IMR-90 (cell line): ENCODE data around the gene FRAS1. TPM values are rescaled to one million over a fixed set of nuclear protein-coding genes. Genes with fewer than 3 reads are reported as not detected.

Experiments used
- ATAC-seq: fragments of 200-7000 bp; cut with Tn5 transposase; 2 replicates; pipeline ENCODE4 v1.9.1; 2020; ENCODE audit warnings: low read depth, mild to moderate bottlenecking, moderate library complexity
- BruUV-seq: library from RNA; stranded (reverse); fragments of 400-500 nt; replicated peaks from 2 replicates; lab custom pipeline; 2021; lab: Mats Ljungman, UMichigan
- CTCF ChIA-PET: fragments of 300-600 bp; formaldehyde crosslinking; extraction: SDS; loops from one replicate; lab custom pipeline; 2021; ENCODE audit warnings: antibody characterized with exemption; lab: Yijun Ruan, JAX
- POLR2A ChIA-PET: fragments of 300-600 bp; sonication (Branson Sonifier 250); formaldehyde crosslinking; loops from one replicate; lab custom pipeline; 2022; ENCODE audit warnings: antibody characterized with exemption; ENCODE audit not compliant: unreplicated experiment; lab: Charles Lee
- DNase-seq: peaks from one replicate; pipeline ENCODE4 v3.0.0; 2013
- H2AFZ ChIP-seq: replicated peaks from 2 replicates; pipeline ENCODE3; 2013; ENCODE audit warnings: low read length, mild to moderate bottlenecking; ENCODE audit not compliant: poor library complexity
- H2AK5ac ChIP-seq: 2 replicates; pipeline ENCODE4 v1.6.1; 2013; ENCODE audit warnings: low read depth, low read length, inconsistent platforms
- H2AK9ac ChIP-seq: replicated peaks from 2 replicates; pipeline ENCODE3; 2013; ENCODE audit warnings: mild to moderate bottlenecking, low read depth, low read length, moderate library complexity; ENCODE audit not compliant: poor library complexity
- H2BK120ac ChIP-seq: 2 replicates; pipeline ENCODE4 v1.6.1; 2013; ENCODE audit warnings: low read depth, low read length, inconsistent platforms
- H2BK15ac ChIP-seq: 3 replicates; pipeline ENCODE4 v1.6.1; 2013; ENCODE audit warnings: low read depth, low read length, inconsistent platforms
- H2BK20ac ChIP-seq: 2 replicates; pipeline ENCODE4 v1.6.1; 2013; ENCODE audit warnings: low read depth, mild to moderate bottlenecking, inconsistent platforms, low read length, moderate library complexity
- H2BK5ac ChIP-seq: 2 replicates; pipeline ENCODE4 v1.6.1; 2013; ENCODE audit warnings: mild to moderate bottlenecking, low read depth, low read length, inconsistent platforms; ENCODE audit not compliant: poor library complexity, severe bottlenecking
- H3K14ac ChIP-seq: replicated peaks from 2 replicates; pipeline ENCODE4 v1.6.1; 2013; ENCODE audit warnings: low read depth, low read length, inconsistent platforms
- H3K18ac ChIP-seq: 2 replicates; pipeline ENCODE4 v1.6.1; 2013; ENCODE audit warnings: low read depth, low read length, control low read depth
- H3K23ac ChIP-seq: 2 replicates; pipeline ENCODE4 v1.6.1; 2013; ENCODE audit warnings: low read depth, low read length, inconsistent platforms
- H3K27ac ChIP-seq: 2 replicates; pipeline ENCODE4 v1.5.1; 2013; ENCODE audit warnings: mild to moderate bottlenecking, control low read depth, low read length; ENCODE audit not compliant: insufficient read depth
- H3K27me3 ChIP-seq: 2 replicates; pipeline ENCODE4 v1.6.1; 2013; ENCODE audit warnings: low read length; ENCODE audit not compliant: control insufficient read depth, insufficient read depth
- H3K36me3 ChIP-seq: 2 replicates; pipeline ENCODE4 v1.6.1; 2013; ENCODE audit warnings: low read length, mixed read lengths; ENCODE audit not compliant: control insufficient read depth, insufficient read depth
- H3K4ac ChIP-seq: 2 replicates; pipeline ENCODE4 v1.6.1; 2013; ENCODE audit warnings: low read depth, low read length, inconsistent platforms
- H3K4me1 ChIP-seq: 2 replicates; pipeline ENCODE4 v1.6.1; 2013; ENCODE audit warnings: low read length, mixed read lengths; ENCODE audit not compliant: control insufficient read depth, insufficient read depth
- H3K4me2 ChIP-seq: 2 replicates; pipeline ENCODE4 v1.6.1; 2013; ENCODE audit warnings: low read depth, mild to moderate bottlenecking, control low read depth, low read length, moderate library complexity
- H3K4me3 ChIP-seq: 2 replicates; pipeline ENCODE4 v1.5.1; 2013; ENCODE audit warnings: low read depth, mild to moderate bottlenecking, control low read depth, low read length, moderate library complexity; ENCODE audit not compliant: insufficient read depth
- H3K56ac ChIP-seq: 2 replicates; pipeline ENCODE4 v1.6.1; 2013; ENCODE audit warnings: low read length, inconsistent platforms; ENCODE audit not compliant: insufficient read depth; ENCODE audit errors: extremely low read depth
- H3K79me1 ChIP-seq, 2 experiments: 2 replicates each; pipeline ENCODE4 v1.6.1; 2013; ENCODE audit warnings: low read length in 2 of 2, inconsistent platforms in 1 of 2, low read depth in 1 of 2
- H3K9ac ChIP-seq: 2 replicates; pipeline ENCODE4 v1.6.1; 2013; ENCODE audit warnings: low read depth, low read length, control low read depth
- H3K9me1 ChIP-seq: 2 replicates; pipeline ENCODE4 v1.6.1; 2013; ENCODE audit warnings: low read length, inconsistent platforms; ENCODE audit not compliant: insufficient read depth
- H3K9me3 ChIP-seq: 2 replicates; pipeline ENCODE4 v1.6.1; 2013; ENCODE audit warnings: low read length; ENCODE audit not compliant: control insufficient read depth, insufficient read depth
- H4K20me1 ChIP-seq: 2 replicates; pipeline ENCODE4 v1.6.1; 2013; ENCODE audit warnings: low read length, inconsistent platforms; ENCODE audit not compliant: insufficient read depth
- H4K5ac ChIP-seq: 2 replicates; pipeline ENCODE4 v1.6.1; 2013; ENCODE audit warnings: mild to moderate bottlenecking, low read depth, low read length, control low read depth
- H4K8ac ChIP-seq, 2 experiments: 2 replicates each; pipeline ENCODE4 v1.6.1; 2013; ENCODE audit warnings: low read depth in 2 of 2, low read length in 2 of 2, control low read depth in 1 of 2, inconsistent platforms in 1 of 2
- H4K91ac ChIP-seq: 2 replicates; pipeline ENCODE4 v1.6.1; 2013; ENCODE audit warnings: low read depth, low read length, inconsistent platforms; ENCODE audit not compliant: insufficient read depth
- BHLHE40 ChIP-seq: fragments of 150-350 bp; IDR thresholded peaks from 2 replicates; pipeline ENCODE4 v1.6.1; 2016; ENCODE audit warnings: mild to moderate bottlenecking, low read depth, low read length
- CEBPB ChIP-seq: IDR thresholded peaks from 2 replicates; pipeline ENCODE4 v1.6.1; 2012; ENCODE audit warnings: low read depth, low read length, improper control_type of control experiment
- CHD1 ChIP-seq: IDR thresholded peaks from 2 replicates; pipeline ENCODE4 v1.6.1; 2012; ENCODE audit warnings: low read depth, low read length, improper control_type of control experiment
- CTCF ChIP-seq: conservative IDR thresholded peaks from 2 replicates; pipeline ENCODE4 v1.5.1; 2012; ENCODE audit warnings: mild to moderate bottlenecking, low read depth, low read length, improper control_type of control experiment
- ELK1 ChIP-seq: fragments of 150-350 bp; IDR thresholded peaks from 2 replicates; pipeline ENCODE4 v1.6.1; 2016; ENCODE audit warnings: low read depth, mild to moderate bottlenecking, low read length, moderate library complexity, borderline replicate concordance
- FOS ChIP-seq: fragments of 150-350 bp; IDR thresholded peaks from 2 replicates; pipeline ENCODE4 v1.6.1; 2016; ENCODE audit warnings: low read depth, low read length
- MAFK ChIP-seq: IDR thresholded peaks from 2 replicates; pipeline ENCODE4 v1.6.1; 2012; ENCODE audit warnings: low read depth, low read length, improper control_type of control experiment
- MAZ ChIP-seq: IDR thresholded peaks from 2 replicates; pipeline ENCODE4 v1.6.1; 2012; ENCODE audit warnings: low read depth, mild to moderate bottlenecking, low read length, improper control_type of control experiment, moderate library complexity, borderline replicate concordance
- NFE2L2 ChIP-seq: fragments of 150-350 bp; IDR thresholded peaks from 2 replicates; pipeline ENCODE4 v1.6.1; 2016; ENCODE audit warnings: low read depth, mild to moderate bottlenecking, low read length
- POLR2A ChIP-seq: IDR thresholded peaks from 2 replicates; pipeline ENCODE4 v1.6.1; 2012; ENCODE audit warnings: mild to moderate bottlenecking, low read depth, low read length
- RAD21 ChIP-seq: IDR thresholded peaks from 2 replicates; pipeline ENCODE4 v1.6.1; 2012; ENCODE audit warnings: low read length, improper control_type of control experiment
- RCOR1 ChIP-seq: IDR thresholded peaks from 2 replicates; pipeline ENCODE4 v1.6.1; 2012; ENCODE audit warnings: mild to moderate bottlenecking, low read length, improper control_type of control experiment; ENCODE audit not compliant: insufficient replicate concordance
- RFX5 ChIP-seq: IDR thresholded peaks from 2 replicates; pipeline ENCODE4 v1.8.0; 2012; ENCODE audit warnings: low read depth, mild to moderate bottlenecking, low read length, moderate library complexity
- SMC3 ChIP-seq: fragments of 150-350 bp; IDR thresholded peaks from 2 replicates; pipeline ENCODE4 v1.6.1; 2016; ENCODE audit warnings: low read depth, mild to moderate bottlenecking, antibody characterized with exemption, low read length, moderate library complexity
- USF2 ChIP-seq: fragments of 150-350 bp; IDR thresholded peaks from 2 replicates; pipeline ENCODE4 v1.6.1; 2017; ENCODE audit warnings: mild to moderate bottlenecking, antibody characterized with exemption, low read length, low read depth
- WGBS, 2 experiments: methylation state at CpG; one replicate each; pipeline versions ENCODE4 v1.1.5 to v1.1.7; 2013; ENCODE audit warnings: missing lambda C conversion rate in 2 of 2; ENCODE audit not compliant: insufficient read length in 1 of 2; ENCODE audit errors: extremely low coverage in 2 of 2; 5-methylcytosine and 5-hydroxymethylcytosine counted together
- dilution Hi-C: fragments of 300-500 bp; cut with HindIII; formaldehyde crosslinking; loops from one replicate; pipeline ENCODE4 v1.14.3; 2018; ENCODE audit warnings: low sequenced_read_pairs; ENCODE audit not compliant: unreplicated experiment
- in situ Hi-C: fragments of 300-500 bp; cut with MboI; formaldehyde crosslinking; loops from 3 replicates; pipeline ENCODE4 v1.14.3; 2019; ENCODE audit warnings: low sequenced_read_pairs, inconsistent platforms, mixed read lengths
- intact Hi-C: fragments of 100-400 bp; cut with micrococcal nuclease; formaldehyde crosslinking; loops from 2 replicates; pipeline ENCODE4 v1.10.0; 2022
- polyA plus RNA-seq, 3 experiments: library from polyadenylated mRNA; depleted of rRNA; stranded (reverse); fragments of >200 nt; gene quantifications; 2 replicates each; pipeline ENCODE4 v1.2.3, GENCODE V29; 2012; ENCODE audit warnings: low replicate concordance in 1 of 3
- total RNA-seq: library from RNA; depleted of rRNA; stranded (reverse); fragments of >200 nt; gene quantifications from 2 replicates; pipeline ENCODE4 v1.2.3, GENCODE V29; 2012

Gene FRAS1
- total and polyA plus RNA-seq, 2 of the 4 experiments (the other 2 are of a cell fraction): under 0.01 to 0.03 TPM

GRCh38 chr4:78568640-78569305 lies 511.6 kb downstream of the FRAS1 start:
- no peak overlapping the region for H3K9ac ChIP-seq
- POLR2A ChIA-PET: no interaction called here

More at GRCh38 chr4:78568640-78569305, 511.6 kb downstream of the FRAS1 start:
- Histone ChIP-seq H4K91ac (peak overlapping the region; percentile 90), H3K79me1 (no peaks in the 10 kb centered on the region), H3K4me3 (no peak overlapping the region), H3K27ac (peak overlapping the region; percentile 10; the same call in 1 of the 2 replicates), H3K56ac (no peak overlapping the region; the same call in 1 of the 2 replicates), H3K4me2 (peak overlapping the region; percentile 59), H3K36me3 (no peaks in the 10 kb centered on the region), H4K8ac (peak overlapping the region in 1 of 2 experiments; percentile 56; a peak in 1 of 4 replicates), H3K23ac (no peak overlapping the region), H3K4ac (peak overlapping the region; percentile 71), H4K20me1 (no peaks in the 10 kb centered on the region), H2AK5ac (peak overlapping the region; percentile 35; the same call in 1 of the 2 replicates), H4K5ac (peak overlapping the region; percentile 15), H2AFZ (no peak overlapping the region), H2AK9ac (no peak overlapping the region), H3K18ac (peak overlapping the region; percentile 55; the same call in 1 of the 2 replicates), H3K27me3 (no peaks in the 10 kb centered on the region), H3K4me1 (peaks cover 13% of the 10 kb centered on the region), H2BK15ac (peak overlapping the region; percentile 77; the same call in 2 of the 3 replicates), H2BK120ac (peak overlapping the region; percentile 90), H3K14ac (peak overlapping the region; percentile 76), H2BK20ac (peak overlapping the region; percentile 84), H2BK5ac (peak overlapping the region; percentile 53), H3K9me1 (peaks cover 8% of the 10 kb centered on the region), H3K9me3 (no peaks in the 10 kb centered on the region)
- TF ChIP-seq POLR2A (no peak), CTCF (no peak), MAFK (no peak), MAZ (no peak), RCOR1 (no peak), FOS (no peak), ELK1 (no peak), RAD21 (no peak), CEBPB (no peak), RFX5 (no peak), USF2 (no peak), NFE2L2 (no peak), SMC3 (no peak), BHLHE40 (no peak), CHD1 (no peak)
- DNase-seq (no peak), ATAC-seq (peak; percentile 33)
- intact Hi-C loops (loop anchor here (5.0 kb wide), 1 partner anchor 79 kb away; no protein-coding TSS in a partner anchor), dilution Hi-C loops (no loop called here), in situ Hi-C loops (no loop called here)
- CTCF ChIA-PET: interaction anchor here (0.6 to 1.1 kb wide), 5 partner anchors 15 to 640 kb away, joined by 3 to 8 read pairs (median 4); no protein-coding TSS in a partner anchor
- no TSS peak for BruUV-seq
- WGBS, 2 experiments: no CpG with 5 or more reads among the region's 3 CpGs
